WI38 (cell line): ENCODE data around the gene CSNK1D.
"Not testable (repeated sequence)": the region's sequence is repeated elsewhere in the genome, so short reads cannot be mapped to it uniquely, and the experiment has no call there.

Experiments
- H3K4me3 ChIP-seq: 2 replicates; pipeline ENCODE4 v1.5.1; 2011; ENCODE audit warnings: low read depth, mild to moderate bottlenecking, control low read depth, low read length
- TF ChIP-seq, protein P1 (sequence below): IDR thresholded peaks from 2 replicates; pipeline ENCODE4 v1.5.1; 2012; ENCODE audit warnings: low read depth, mild to moderate bottlenecking, control low read depth, low read length

CSNK1D gene

GRCh38 chr17:82256242-82256885 lies 17.1 kb downstream of the CSNK1D start:
- H3K4me3 ChIP-seq: no peak overlapping the region
- TF ChIP-seq, protein P1, sequence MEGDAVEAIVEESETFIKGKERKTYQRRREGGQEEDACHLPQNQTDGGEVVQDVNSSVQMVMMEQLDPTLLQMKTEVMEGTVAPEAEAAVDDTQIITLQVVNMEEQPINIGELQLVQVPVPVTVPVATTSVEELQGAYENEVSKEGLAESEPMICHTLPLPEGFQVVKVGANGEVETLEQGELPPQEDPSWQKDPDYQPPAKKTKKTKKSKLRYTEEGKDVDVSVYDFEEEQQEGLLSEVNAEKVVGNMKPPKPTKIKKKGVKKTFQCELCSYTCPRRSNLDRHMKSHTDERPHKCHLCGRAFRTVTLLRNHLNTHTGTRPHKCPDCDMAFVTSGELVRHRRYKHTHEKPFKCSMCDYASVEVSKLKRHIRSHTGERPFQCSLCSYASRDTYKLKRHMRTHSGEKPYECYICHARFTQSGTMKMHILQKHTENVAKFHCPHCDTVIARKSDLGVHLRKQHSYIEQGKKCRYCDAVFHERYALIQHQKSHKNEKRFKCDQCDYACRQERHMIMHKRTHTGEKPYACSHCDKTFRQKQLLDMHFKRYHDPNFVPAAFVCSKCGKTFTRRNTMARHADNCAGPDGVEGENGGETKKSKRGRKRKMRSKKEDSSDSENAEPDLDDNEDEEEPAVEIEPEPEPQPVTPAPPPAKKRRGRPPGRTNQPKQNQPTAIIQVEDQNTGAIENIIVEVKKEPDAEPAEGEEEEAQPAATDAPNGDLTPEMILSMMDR: no peak

GRCh38 chr17:82255402-82255972 lies 18.0 kb downstream of the CSNK1D start:
- TF ChIP-seq, protein P1: no peak
- no peak overlapping the region for H3K4me3 ChIP-seq

- not testable (repeated sequence) for H3K4me3 ChIP-seq
These were observed 18.8 kb downstream of the CSNK1D start for GRCh38 chr17:82254746-82255145.

DNA sequence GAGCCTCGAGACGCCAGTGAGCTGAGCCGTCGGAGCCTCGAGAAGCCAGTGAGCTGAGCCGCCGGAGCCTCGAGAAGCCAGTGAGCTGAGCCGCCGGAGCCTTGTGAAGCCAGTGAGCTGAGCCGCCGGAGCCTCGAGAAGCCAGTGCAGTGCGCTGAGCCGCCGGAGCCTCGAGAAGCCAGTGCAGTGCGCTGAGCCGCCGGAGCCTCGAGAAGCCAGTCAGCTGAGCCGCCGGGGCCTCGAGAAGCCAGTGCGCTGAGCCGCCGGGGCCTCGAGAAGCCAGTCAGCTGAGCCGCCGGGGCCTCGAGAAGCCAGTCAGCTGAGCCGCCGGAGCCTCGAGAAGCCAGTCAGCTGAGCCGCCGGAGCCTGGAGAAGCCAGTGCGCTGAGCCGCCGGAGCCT lies 19.4 kb downstream of the CSNK1D start:
- not testable (repeated sequence) for H3K4me3 ChIP-seq

GRCh38 chr17:82253179-82253544 lies 20.3 kb downstream of the CSNK1D start:
- H3K4me3 ChIP-seq: no peak overlapping the region
- TF ChIP-seq, protein P1: no peak

DNA sequence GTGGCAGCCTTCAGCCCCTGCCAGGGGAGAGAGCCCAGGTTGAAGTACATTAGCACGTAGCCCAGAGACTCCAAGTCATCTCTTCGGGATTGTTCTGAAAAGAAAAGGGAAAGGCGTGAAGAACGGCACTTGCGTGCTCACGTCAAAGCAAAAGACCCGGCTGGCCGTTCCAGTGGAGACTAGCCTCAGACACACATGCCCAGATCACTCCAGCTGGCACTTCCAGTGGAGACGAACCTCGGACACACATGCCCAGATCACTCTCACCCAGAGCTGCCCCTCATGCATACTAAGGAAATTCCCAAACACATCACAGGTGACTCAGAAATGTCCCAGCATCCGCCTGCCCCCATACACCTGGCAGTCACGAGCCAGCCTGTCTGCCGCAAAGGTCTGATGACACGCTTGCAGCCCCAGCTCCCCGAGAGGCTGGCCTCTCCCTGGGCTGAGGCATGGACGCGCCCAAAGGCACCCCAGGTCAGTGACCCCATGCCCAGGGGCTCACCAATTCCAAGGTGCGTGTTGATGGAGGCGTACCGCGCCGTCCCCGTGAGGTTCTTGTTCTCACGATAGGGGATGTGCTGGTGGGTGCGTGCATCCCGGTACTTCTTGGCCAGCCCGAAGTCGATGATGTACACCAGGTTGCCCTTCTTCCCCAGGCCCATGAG lies 20.9 kb downstream of the CSNK1D start:
- H3K4me3 ChIP-seq: no peak overlapping the region

GRCh38 chr17:82250868-82251500 lies 22.5 kb downstream of the CSNK1D start:
- H3K4me3 ChIP-seq: no peak overlapping the region
- TF ChIP-seq, protein P1: no peak

More for the DNA sequence above, 20.9 kb downstream of the CSNK1D start:
- TF ChIP-seq, protein P1: no peak

GRCh38 chr17:82249896-82250581 lies 23.5 kb downstream of the CSNK1D start:
- TF ChIP-seq, protein P1: no peak
- no peak overlapping the region for H3K4me3 ChIP-seq
